Hair follicular keratinocyte (primary cell): ENCODE measurements around the gene ALPP. TPM values are rescaled to one million over a fixed set of nuclear protein-coding genes. Genes with fewer than 3 reads are reported as not detected.

Experiments used
- total RNA-seq: library from RNA; depleted of rRNA; stranded (reverse); fragments of >200 nt; gene quantifications from 2 replicates; pipeline ENCODE4 v1.2.3, GENCODE V29; 2015

ALPP gene
- not detected in 2 replicates for total RNA-seq

DNA sequence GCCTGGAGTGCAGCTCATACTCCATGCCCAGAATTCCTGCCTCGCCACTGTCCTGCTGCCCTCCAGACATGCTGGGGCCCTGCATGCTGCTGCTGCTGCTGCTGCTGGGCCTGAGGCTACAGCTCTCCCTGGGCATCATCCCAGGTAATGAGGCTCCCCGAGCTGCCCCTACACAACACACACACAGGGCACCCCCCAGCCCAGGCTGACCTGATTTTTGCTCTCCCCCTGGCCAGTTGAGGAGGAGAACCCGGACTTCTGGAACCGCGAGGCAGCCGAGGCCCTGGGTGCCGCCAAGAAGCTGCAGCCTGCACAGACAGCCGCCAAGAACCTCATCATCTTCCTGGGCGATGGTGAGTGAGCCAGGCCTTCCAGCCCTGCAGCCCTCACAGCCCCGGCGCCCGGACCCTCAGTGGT is at the start of gene ALPP:
Gene ALPP, plus strand, starts transcription at position 17 of the 417 bp plus-strand sequence. Its CDS starts 52 bp downstream, at position 69.

DNA sequence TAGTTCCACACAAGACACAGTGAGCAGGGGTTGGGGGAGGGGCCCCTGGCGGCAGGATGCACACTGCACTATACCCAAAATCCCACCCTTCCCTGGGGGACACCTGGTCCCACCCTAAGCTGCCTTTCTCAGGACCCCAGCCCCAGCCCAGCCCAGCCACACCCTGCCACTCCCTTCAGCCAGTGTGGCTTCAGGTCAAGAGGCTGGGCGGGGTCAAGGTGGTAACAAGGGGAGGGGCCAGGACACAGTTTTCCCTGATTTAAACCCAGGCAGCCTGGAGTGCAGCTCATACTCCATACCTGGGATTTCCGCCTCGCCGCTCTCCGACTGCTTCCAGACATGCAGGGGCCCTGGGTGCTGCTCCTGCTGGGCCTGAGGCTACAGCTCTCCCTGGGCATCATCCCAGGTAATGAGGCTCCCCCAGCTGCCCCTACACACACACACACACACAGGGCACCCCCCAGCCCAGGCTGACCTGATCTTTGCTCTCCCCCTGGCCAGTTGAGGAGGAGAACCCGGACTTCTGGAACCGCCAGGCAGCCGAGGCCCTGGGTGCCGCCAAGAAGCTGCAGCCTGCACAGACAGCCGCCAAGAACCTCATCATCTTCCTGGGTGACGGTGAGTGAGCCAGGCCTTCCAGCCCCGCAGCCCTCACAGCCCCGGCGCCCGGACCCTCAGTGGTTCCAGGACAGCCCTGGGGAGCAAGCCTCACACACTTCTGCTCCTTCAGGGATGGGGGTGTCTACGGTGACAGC is 28.2 kb downstream of the ALPP start, which contains the start of gene ALPG:
Gene ALPG, plus strand, starts transcription at position 289 of the 755 bp plus-strand sequence. Its CDS starts 51 bp downstream, at position 340.

Other genes starting within 250 kb of the ALPP start
- not detected in 2 replicates for gene ALPG, start 28.1 kb downstream of the ALPP start, total RNA-seq
- not detected in 2 replicates for gene ALPI, start 77.4 kb downstream of the ALPP start, total RNA-seq
- gene ECEL1, start 109.1 kb downstream of the ALPP start, total RNA-seq, result not detected in 2 replicates
- not detected in 2 replicates for gene PRSS56, start 141.6 kb downstream of the ALPP start, total RNA-seq
- not detected in 2 replicates for gene CHRND, start 147.4 kb downstream of the ALPP start, total RNA-seq
- not detected in 2 replicates for gene CHRNG, start 160.9 kb downstream of the ALPP start, total RNA-seq
- 0.70 and 1.9 TPM in 2 replicates for gene TIGD1, start 171.8 kb downstream of the ALPP start, total RNA-seq
- 65.3 and 82.2 TPM in 2 replicates for gene EIF4E2, start 171.9 kb downstream of the ALPP start, total RNA-seq